Activated T-cell treated with anti-CD3 and anti-CD28 coated beads for 4 hours (primary cell): ENCODE measurements around the gene ITIH4.
"Not testable (repeated sequence)": the region's sequence is repeated elsewhere in the genome, so short reads cannot be mapped to it uniquely, and the experiment has no call there.

Experiments used
- DNase-seq: peaks from one replicate; pipeline ENCODE4 v3.0.0-alpha.2; 2020

ITIH4 gene

GRCh38 chr3:52779837-52780585, 50.5 kb downstream of the ITIH4 start:
- no peak for DNase-seq

- DNase-seq = no peak
Observed at GRCh38 chr3:52779011-52779836, 51.2 kb downstream of the ITIH4 start.

- no peak for DNase-seq
Observed at GRCh38 chr3:52777959-52778805, 52.3 kb downstream of the ITIH4 start.

- no peak for DNase-seq
Observed at GRCh38 chr3:52777127-52777958, 53.1 kb downstream of the ITIH4 start, which contains the start of gene ITIH1. ITIH1 (plus strand) TSS chr3:52777599; CDS start chr3:52777616, 17 bp downstream.

GRCh38 chr3:52776486-52776885, 54.0 kb downstream of the ITIH4 start:
- DNase-seq = not testable (repeated sequence)

GRCh38 chr3:52775877-52776276, 54.6 kb downstream of the ITIH4 start:
- no peak for DNase-seq

GRCh38 chr3:52774901-52775864, 55.3 kb downstream of the ITIH4 start:
- DNase-seq = no peak

GRCh38 chr3:52774066-52774713, 56.3 kb downstream of the ITIH4 start:
- DNase-seq = no peak

GRCh38 chr3:52773361-52774065, 57.0 kb downstream of the ITIH4 start:
- DNase-seq = no peak

GRCh38 chr3:52771702-52772101, 58.8 kb downstream of the ITIH4 start:
- DNase-seq = no peak

GRCh38 chr3:52771334-52771681, 59.2 kb downstream of the ITIH4 start:
- DNase-seq = no peak

- peak; percentile 57 for DNase-seq
Observed at GRCh38 chr3:52770496-52771333, 59.8 kb downstream of the ITIH4 start, which contains the start of gene NEK4. NEK4 (minus strand) TSS chr3:52770940; CDS start chr3:52770746, 194 bp downstream.

- no peak for DNase-seq
Observed at GRCh38 chr3:52769786-52770455, 60.6 kb downstream of the ITIH4 start.

GRCh38 chr3:52763466-52763865, 67.0 kb downstream of the ITIH4 start:
- DNase-seq = no peak
